ENCODE measurements around the gene MRPL16. TPM values are rescaled to one million over a fixed set of nuclear protein-coding genes. Genes with fewer than 3 reads are reported as not detected.
"Not testable (repeated sequence)": the region's sequence is repeated elsewhere in the genome, so short reads cannot be mapped to it uniquely, and the experiment has no call there.

Gene MRPL16
- total and polyA plus RNA-seq, 2 experiments from 2014 or later, result 77.4 to 176 TPM

GRCh38 chr11:59816434-59816833 lies 5.9 kb upstream of the MRPL16 start:
- not testable (repeated sequence) for DNase-seq (ENCODE audit: low spot score); H3K9me3 Mint-ChIP-seq; H3K9me2 ChIP-seq (ENCODE audit: insufficient read depth); H3K27me3 Mint-ChIP-seq (ENCODE audit: insufficient read depth, low read depth, poor library complexity); H3F3A ChIP-seq (replicated peaks; ENCODE audit: low read depth); H3K27me3 ChIP-seq (ENCODE audit: insufficient read depth); H3K79me2 ChIP-seq (replicated peaks; ENCODE audit: insufficient read depth); ATAC-seq; H2AFZ ChIP-seq; H4K20me1 ChIP-seq (replicated peaks; ENCODE audit: insufficient read depth); H3K36me3 ChIP-seq (ENCODE audit: insufficient read depth)
- peak overlapping the region; percentile 43; the same call in 1 of the 2 replicates for H3K4me3 ChIP-seq
- H3K4me3 Mint-ChIP-seq, result peak overlapping the region; percentile 72
- H3K36me3 Mint-ChIP-seq (ENCODE audit: low read depth), result peaks cover 14% of the 10 kb centered on the region
- peaks cover 51% of the 10 kb centered on the region for H3K4me1 ChIP-seq (ENCODE audit: insufficient read depth)
- peaks cover 62% of the 10 kb centered on the region for H3K4me1 Mint-ChIP-seq
- H3K27ac ChIP-seq (ENCODE audit: low read depth), result peak overlapping the region; percentile 93
- peak overlapping the region; percentile 72 for H3K4me2 ChIP-seq
- peak overlapping the region; percentile 95 for H3K27ac Mint-ChIP-seq

GRCh38 chr11:59815754-59816153 lies 5.2 kb upstream of the MRPL16 start:
- Histone ChIP-seq H3K4me2 (peak overlapping the region; percentile 72), H3K79me2 (replicated peaks; ENCODE audit: insufficient read depth) (no peaks in the 10 kb centered on the region), H3K4me3 (peak overlapping the region; percentile 43), H2AFZ (no peak overlapping the region), H3K4me1 (ENCODE audit: insufficient read depth) (peaks cover 58% of the 10 kb centered on the region), H3K27me3 (ENCODE audit: insufficient read depth) (no peaks in the 10 kb centered on the region), H3F3A (replicated peaks; ENCODE audit: low read depth) (no peaks in the 10 kb centered on the region), H3K36me3 (ENCODE audit: insufficient read depth) (no peaks in the 10 kb centered on the region), H4K20me1 (replicated peaks; ENCODE audit: insufficient read depth) (no peaks in the 10 kb centered on the region), H3K27ac (ENCODE audit: low read depth) (peak overlapping the region; percentile 93), H3K9me2 (ENCODE audit: insufficient read depth) (no peaks in the 10 kb centered on the region)
- peaks cover 5% of the 10 kb centered on the region for H3K27me3 Mint-ChIP-seq (ENCODE audit: insufficient read depth, low read depth, poor library complexity)
- H3K9me3 Mint-ChIP-seq, result no peaks in the 10 kb centered on the region; the same call in 2 of the 3 replicates
- peaks cover 14% of the 10 kb centered on the region for H3K36me3 Mint-ChIP-seq (ENCODE audit: low read depth)
- DNase-seq (ENCODE audit: low spot score), result peak; percentile 74
- peak; percentile 81 for ATAC-seq
- peak overlapping the region; percentile 72 for H3K4me3 Mint-ChIP-seq
- peak overlapping the region; percentile 95 for H3K27ac Mint-ChIP-seq
- H3K4me1 Mint-ChIP-seq, result peaks cover 69% of the 10 kb centered on the region
- TF ChIP-seq ZNF114 (CRISPR knock-in tag; IDR thresholded peaks at IDR 0.05), result no peak
- TF ChIP-seq ZNF331 (CRISPR knock-in tag; IDR thresholded peaks at IDR 0.05; ENCODE audit: low read depth), result no peak
- no peak for TF ChIP-seq CTCF (conservative IDR thresholded peaks at IDR 0.05; ENCODE audit: low read depth in 2 of 2)
- no peak for TF ChIP-seq EZH2 (IDR thresholded peaks at IDR 0.05; ENCODE audit: low read depth, unreplicated experiment)
- TF ChIP-seq CREB1 (CRISPR knock-in tag; IDR thresholded peaks at IDR 0.05; ENCODE audit: low read depth), result no peak
- no peak for TF ChIP-seq JUNB (IDR thresholded peaks at IDR 0.05; ENCODE audit: unreplicated experiment)
- no peak for TF ChIP-seq NANOG (IDR thresholded peaks at IDR 0.05; ENCODE audit: borderline replicate concordance)
- no peak for TF ChIP-seq REST (IDR thresholded peaks at IDR 0.05; ENCODE audit: unreplicated experiment)
- TF ChIP-seq EZH2phosphoT487 (IDR thresholded peaks at IDR 0.05; ENCODE audit: unreplicated experiment), result no peak
- TF ChIP-seq POLR2AphosphoS5 (IDR thresholded peaks at IDR 0.05; ENCODE audit: low read depth), result no peak
- TF ChIP-seq STAT1 (IDR thresholded peaks at IDR 0.05; ENCODE audit: unreplicated experiment), result no peak
- no peak for TF ChIP-seq ETS1 (IDR thresholded peaks at IDR 0.05)

All from GM23338 (cell line).